Measurements from ENCODE around the gene BMP2.

Gene BMP2

DNA sequence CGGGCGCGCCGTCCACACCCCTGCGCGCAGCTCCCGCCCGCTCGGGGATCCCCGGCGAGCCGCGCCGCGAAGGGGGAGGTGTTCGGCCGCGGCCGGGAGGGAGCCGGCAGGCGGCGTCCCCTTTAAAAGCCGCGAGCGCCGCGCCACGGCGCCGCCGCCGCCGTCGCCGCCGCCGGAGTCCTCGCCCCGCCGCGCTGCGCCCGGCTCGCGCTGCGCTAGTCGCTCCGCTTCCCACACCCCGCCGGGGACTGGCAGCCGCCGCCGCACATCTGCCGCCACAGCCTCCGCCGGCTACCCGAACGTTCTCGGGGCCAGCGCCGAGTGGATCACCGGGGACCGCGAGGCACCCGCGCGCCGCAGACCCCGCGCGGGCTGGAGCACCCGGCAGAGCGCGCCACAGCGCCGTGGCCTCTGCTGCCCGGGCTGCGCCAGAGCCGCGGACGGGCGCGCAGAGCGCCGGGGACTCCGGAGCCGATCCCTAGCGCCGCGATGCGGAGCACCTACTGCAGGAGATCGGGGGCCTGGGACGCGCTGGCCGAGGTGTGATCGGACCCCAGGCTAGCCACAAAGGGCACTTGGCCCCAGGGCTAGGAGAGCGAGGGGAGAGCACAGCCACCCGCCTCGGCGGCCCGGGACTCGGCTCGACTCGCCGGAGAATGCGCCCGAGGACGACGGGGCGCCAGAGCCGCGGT is at the start of gene BMP2:
BMP2 (plus strand) TSS at position 151 of the 692 bp plus-strand sequence. CDS start 2,441 bp downstream, outside the sequence.
- DNase-seq: no peak

GRCh38 chr20:6718662-6719368 is 48.7 kb upstream of the BMP2 start:
- no peak for DNase-seq

DNA sequence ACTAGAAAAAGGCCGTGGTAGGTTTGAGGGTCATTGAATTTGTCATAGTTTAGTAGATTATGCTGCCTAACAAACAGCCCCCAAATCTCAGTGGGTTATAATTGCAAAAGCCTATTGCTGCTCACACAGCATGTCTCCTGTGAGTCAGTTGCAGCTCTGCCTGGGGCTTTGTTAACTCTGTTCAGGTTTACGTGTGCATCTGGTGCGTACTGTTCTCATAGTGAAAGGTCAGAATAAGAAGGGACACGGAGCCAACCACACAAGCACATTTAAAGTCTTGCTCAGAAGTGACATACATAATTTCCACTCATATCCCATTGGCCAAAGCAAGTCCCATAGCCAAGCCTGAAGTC is 48.1 kb upstream of the BMP2 start:
- no peak for DNase-seq

DNA sequence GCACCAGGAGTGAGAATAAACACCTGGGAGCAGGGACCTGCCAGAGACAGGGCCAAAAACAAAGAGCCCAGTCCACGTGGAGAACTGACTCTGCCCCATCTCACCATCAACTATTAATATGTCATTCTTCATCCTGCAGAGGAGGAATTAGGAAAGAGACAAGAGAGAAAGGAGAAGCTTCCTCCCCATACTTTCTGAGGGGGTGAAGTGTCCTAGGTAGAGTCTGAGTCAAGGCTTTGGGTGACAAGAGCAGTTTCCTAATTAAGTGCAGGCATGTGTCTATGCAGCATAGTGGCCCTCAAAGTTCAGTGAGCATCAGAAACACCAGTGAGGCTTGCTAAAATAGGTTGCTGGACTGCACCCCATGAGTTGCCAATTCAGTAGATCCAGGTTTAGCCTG is 40.7 kb upstream of the BMP2 start:
- no peak for DNase-seq

GRCh38 chr20:6730672-6731328 is 36.7 kb upstream of the BMP2 start:
- DNase-seq: no peak

- no peak for DNase-seq
These were observed 35.5 kb upstream of the BMP2 start for GRCh38 chr20:6732001-6732447.

DNA sequence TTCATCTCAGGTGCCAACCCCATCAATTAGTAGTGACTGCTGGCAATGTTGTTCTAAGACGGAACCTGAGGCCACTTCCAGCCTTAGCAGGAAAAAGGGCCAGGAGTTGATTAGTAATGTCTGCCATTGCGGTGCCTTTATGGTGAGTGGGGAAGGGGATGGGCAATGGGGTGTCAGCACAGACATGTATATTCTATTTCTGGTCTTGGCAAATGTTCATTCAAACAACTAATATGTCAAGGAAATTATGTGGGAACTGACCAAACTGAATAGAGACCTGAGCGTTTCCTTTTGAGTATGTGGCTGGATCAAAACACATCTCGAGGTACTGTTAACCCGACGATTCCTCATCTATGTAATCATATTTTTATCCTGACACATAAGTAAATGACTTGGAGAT is 34.6 kb upstream of the BMP2 start:
- DNase-seq: no peak

DNA sequence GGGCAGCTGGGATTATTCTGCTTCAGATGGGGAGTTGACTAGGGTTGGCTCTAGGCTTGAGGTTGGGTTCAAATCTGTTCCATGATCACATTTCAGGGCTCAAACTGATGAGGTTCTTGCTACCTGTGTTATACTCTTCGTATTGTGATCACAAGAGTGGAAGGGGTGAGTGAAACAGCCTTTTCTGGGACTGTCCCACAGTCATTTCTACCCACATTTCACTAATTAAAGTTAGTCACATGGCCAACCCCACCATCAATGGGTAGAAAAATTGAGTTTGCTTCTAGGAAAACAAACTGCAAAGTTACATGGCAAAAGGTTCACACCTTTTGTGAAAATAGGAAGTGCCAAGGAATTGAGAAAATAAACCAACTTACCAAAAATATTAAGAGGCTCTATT is 33.5 kb upstream of the BMP2 start:
- DNase-seq: no peak

DNA sequence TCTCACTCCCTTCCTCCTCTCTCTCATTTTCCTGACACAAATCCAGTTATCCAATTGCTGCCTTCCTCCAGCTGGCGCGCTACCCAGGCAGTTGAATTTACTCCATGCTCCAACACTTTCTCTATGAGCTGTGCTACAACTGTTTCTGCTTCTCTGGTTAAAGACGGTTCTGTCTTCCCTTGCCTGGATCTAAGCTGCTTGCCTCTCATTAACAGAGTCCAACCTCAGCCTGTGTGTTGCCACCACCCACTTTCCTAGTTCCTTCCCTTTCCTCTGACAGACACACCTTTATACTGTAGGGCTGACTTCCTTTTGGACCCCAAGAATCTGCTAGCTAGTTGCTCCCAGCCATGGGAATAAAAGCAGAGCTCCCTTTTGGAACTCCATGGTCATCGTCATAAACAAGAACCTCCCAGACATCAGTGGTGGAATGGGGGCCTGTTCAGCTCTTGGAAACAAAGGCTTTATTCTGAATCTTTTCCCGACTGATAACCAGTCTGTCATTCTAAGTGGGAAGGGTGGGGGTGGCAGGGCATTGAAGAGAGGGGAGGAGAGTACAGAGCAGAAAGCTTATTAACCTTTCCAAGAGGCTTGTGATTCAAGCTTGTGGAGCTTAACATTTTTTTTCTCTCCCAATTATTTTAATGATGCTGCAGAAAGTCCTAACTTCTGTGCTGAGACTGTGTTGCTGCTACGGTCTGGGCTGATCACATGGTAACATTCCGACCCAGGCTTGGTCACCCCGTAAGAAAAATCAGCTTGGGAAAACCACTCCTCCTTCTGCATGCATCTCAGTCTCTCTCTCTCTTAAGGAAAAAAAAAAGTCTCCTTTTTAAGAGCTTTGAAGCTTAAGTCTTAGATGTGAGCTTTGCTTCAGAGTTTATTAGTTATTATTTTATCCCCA is 31.3 kb upstream of the BMP2 start:
- DNase-seq: no peak

DNA sequence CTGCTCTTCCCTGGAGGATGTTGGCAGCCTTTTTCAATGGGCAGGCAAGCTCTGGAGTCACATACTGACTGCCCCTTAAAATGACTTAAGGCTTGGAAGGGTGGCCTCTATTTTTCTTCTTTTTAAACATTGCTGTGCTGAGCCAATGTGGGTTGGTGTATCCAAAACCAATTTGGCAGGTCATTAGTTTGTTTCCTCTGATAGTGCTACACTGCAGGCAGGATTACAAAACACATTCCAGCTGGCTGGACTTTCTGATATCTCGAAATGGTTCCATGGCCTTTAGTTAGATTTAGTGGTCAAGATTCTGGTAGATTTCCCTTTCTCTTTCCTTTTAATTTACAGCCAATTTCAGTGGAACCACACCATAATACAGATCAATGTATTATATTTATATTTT is 28.1 kb upstream of the BMP2 start:
- DNase-seq: no peak

GRCh38 chr20:6740096-6740495 is 27.4 kb upstream of the BMP2 start:
- DNase-seq: no peak

- DNase-seq: no peak
These were observed 23.3 kb upstream of the BMP2 start for GRCh38 chr20:6744180-6744579.

DNA sequence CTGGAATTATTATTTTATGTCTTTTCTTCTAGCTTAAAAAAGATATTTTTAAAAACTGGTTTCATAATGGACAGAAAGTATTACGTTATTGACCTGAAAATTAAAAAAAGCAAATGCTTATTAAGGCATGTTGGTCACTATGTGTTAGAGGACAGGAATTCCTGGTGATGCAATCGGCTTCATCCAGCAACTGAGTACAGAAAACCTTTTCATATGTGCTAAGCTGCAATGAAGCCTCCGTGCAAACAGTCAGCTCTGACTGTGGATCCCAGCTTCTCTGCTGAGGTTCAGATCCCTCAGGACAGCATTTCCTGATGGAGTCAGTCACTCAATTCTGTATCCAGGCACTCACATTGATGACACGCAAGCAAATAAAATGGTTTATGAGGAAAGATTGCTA is 22.7 kb upstream of the BMP2 start:
- DNase-seq: no peak

GRCh38 chr20:6746901-6747609 is 20.4 kb upstream of the BMP2 start:
- no peak for DNase-seq

GRCh38 chr20:6750438-6750837 is 17.0 kb upstream of the BMP2 start:
- no peak for DNase-seq

DNA sequence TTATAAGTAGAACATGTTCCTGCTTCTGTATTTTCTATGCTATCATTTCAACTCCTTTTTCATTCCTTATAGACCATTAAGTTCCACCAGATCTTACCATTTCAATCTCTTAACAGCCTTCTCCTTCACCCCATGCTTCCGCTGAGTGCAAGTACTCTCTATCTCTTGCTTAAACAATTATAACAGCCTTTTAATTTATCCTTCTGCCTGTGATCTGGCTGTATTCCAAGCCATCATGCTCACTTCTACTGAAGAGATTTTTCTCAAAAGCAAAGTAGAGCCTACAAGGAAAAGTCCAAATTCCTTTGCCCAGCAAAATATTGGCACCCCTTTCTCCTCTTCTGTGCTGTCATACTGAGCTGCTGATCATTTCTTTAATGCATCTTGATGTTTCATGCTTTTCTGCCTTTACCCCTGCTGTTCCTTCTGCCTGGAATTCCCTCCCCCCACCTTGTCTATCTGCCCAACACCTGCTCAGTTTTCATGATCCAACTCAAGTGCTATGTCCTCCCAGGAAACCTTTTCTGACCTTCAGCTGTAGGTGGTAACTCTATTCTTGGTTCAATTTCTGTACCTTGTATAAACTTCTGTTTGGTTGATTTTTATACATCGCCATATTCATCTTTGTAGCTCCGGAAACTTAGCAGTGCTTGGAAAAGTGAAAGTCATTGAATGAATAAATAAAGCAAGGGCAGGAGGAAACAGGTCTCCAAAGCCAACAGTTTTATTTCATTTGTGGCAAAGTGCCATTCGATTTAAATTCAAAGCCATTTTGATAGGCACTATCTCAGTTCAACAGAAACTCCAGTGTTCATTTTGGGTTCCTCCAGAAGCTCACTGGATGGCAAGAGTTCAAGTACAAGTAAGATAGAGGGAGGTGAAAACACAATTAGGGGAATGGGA is 10.5 kb upstream of the BMP2 start:
- DNase-seq: no peak

GRCh38 chr20:6764619-6765018 is 2.9 kb upstream of the BMP2 start:
- no peak for DNase-seq

DNA sequence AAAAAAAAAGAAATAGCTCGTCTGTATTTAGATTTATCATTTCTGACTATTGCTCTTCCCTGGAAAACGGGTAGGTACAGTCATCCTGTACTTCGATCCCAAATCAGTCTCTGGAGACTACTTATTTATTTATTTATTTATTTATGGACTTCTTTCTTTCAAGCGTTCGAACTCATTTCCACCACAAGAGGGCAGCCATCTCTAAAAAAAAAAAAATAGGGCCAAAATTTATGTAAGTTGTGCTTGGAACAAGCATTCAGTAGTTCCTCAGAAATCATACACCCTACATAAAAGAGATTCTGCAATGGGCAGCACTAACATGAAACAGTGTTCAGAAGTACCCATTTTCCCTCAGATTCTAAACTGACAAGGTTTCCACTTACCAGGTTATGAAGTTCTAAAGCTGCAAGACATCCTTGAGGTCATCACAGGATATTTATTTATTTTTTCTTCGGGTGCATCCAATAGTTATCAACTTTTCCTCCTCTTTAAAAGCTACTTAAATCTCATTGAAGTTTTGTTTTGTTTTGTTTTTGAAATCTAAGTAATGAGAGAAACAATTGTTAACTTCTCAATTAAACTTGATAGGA is 1.9 kb upstream of the BMP2 start:
- DNase-seq: no peak

GRCh38 chr20:6766433-6766832 is 1.1 kb upstream of the BMP2 start:
- DNase-seq: no peak

DNA sequence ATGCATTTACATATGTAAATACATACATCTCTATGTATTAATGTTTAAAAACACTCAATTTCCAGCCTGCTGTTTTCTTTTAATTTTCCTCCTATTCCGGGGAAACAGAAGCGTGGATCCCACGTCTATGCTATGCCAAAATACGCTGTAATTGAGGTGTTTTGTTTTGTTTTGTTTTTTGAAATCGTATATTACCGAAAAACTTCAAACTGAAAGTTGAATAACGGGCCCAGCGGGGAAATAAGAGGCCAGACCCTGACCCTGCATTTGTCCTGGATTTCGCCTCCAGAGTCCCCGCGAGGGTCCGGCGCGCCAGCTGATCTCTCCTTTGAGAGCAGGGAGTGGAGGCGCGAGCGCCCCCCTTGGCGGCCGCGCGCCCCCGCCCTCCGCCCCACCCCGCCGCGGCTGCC is 355 bp upstream of the BMP2 start:
- DNase-seq: no peak
